Psoas muscle (tissue), 8 donors: ENCODE measurements around the gene RFX8. TPM values are rescaled to one million over a fixed set of nuclear protein-coding genes. Genes with fewer than 3 reads are reported as not detected.
A peak's percentile ranks its signal among the peaks of the same experiment; 100 is the strongest.

Source experiments
- ATAC-seq, 4 donors: fragments of 200-7000 bp; cut with Tn5 transposase; one replicate each; pipeline ENCODE4 v1.9.1; 2020; ENCODE audit warnings: moderate library complexity in 3 of 4, mild to moderate bottlenecking in 2 of 4
- DNase-seq, 2 donors: peaks; one replicate each; pipeline ENCODE4 v3.0.0-alpha.2; 2020
- H3K27ac ChIP-seq: fragments of 200-600 bp; one replicate; pipeline ENCODE4 v1.8.0; 2022
- H3K27me3 ChIP-seq, 3 donors: fragments of 200-600 bp in 1 of 3; one replicate each; pipeline versions ENCODE4 v1.6.1 to v1.8.0; 2013 to 2022; ENCODE audit warnings: low read length in 2 of 3, mild to moderate bottlenecking in 2 of 3, moderate library complexity in 1 of 3; ENCODE audit not compliant: insufficient read depth in 3 of 3
- H3K36me3 ChIP-seq, 2 donors: fragments of 200-600 bp in 1 of 2; one replicate each; pipeline versions ENCODE4 v1.6.1 to v1.8.0; 2013 to 2022; ENCODE audit warnings: low read depth in 1 of 2, mild to moderate bottlenecking in 1 of 2, moderate library complexity in 1 of 2; ENCODE audit not compliant: insufficient read depth in 1 of 2
- H3K4me1 ChIP-seq: fragments of 200-600 bp; one replicate; pipeline ENCODE4 v1.8.0; 2022
- H3K4me3 ChIP-seq: fragments of 200-600 bp; one replicate; pipeline ENCODE4 v1.8.0; 2022; ENCODE audit warnings: mild to moderate bottlenecking
- H3K9me3 ChIP-seq: fragments of 200-600 bp; one replicate; pipeline ENCODE4 v1.8.0; 2022
- WGBS, 3 donors: extraction: QIAGEN DNeasy Blood & Tissue Kit; methylation state at CpG; one replicate each; pipeline versions ENCODE4 v1.1.6 to v1.1.7; 2013; 5-methylcytosine and 5-hydroxymethylcytosine counted together
- intact Hi-C, 2 donors: fragments of 100-400 bp; cut with DNase I; formaldehyde crosslinking; loops; one replicate each; pipeline versions ENCODE4 v1.11.0 to v1.14.2; 2022
- polyA plus RNA-seq, 3 donors: library from polyadenylated mRNA; stranded (reverse); fragments of 200-250 nt; gene quantifications; one replicate each; pipeline ENCODE4 v1.2.3, GENCODE V29; 2013
- total RNA-seq, 4 donors: library from RNA; stranded (reverse); fragmentation: NEBNext Ultra II Directional in 2 of 4; extraction: Animal tissue kit (Norgen Biotek cat#: 25700) in 2 of 4; gene quantifications; one replicate each; pipeline versions ENCODE4 v1.2.1 to v1.2.4, GENCODE V29; 2021 to 2023
- TF ChIP-seq, protein P1 (sequence below): fragments of 200-600 bp; IDR thresholded peaks from one replicate; pipeline ENCODE4 v1.8.0; 2022; ENCODE audit warnings: antibody characterized with exemption
- donor health status: healthy with polysubstance abuse.
- donor health status: DM: no; HTN: no; CAD: no; lungs with moderate emphysema.
- donor health status: Bipolar disorder and iron deficiency.
- donor health status: healthy.
- donor health status: DM: yes; HTN: yes; CAD: no.
- donor health status: DM: no; HTN: no; CAD: no.
- donor health status: DM: no; HTN: no; CAD: no.
- donor health status: DM: yes; HTN: yes; CAD: no.

The RFX8 gene
- total and polyA plus RNA-seq, 7 donors: 0.03 to 0.29 (median 0.12) TPM; not detected in 4

DNA sequence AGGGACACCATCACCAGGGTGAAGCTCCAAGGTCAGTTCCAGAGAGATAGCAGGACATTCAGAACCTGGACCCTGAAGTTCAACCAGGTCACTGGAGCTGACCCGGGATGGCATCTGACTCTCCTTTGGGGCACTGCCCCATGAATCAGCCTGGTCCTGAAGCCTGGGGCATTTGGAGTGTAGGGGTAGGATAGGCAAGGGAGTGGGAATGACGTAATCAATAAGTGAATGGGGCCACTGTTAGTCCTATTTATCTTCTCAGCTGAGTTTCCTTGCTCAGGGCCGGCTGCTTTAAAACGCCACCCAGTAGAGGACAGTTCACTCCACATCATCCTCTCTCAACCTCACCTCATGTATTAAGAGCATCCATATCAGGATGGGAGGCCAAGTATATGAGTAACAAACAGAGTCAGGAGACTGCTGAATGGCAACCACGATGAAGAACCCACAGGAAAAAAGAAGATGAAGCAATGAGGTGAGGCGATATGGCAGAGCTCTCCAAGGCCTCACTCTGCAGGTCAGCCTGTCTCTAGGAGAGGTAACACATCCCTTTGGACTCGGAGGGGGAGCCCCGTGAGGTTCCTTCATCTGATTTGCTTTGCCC lies 1.8 kb upstream of the RFX8 start:
- Histone ChIP-seq H3K4me3 (no peak overlapping the region), H3K9me3 (no peaks in the 10 kb centered on the region), H3K27me3 (peaks cover 0 to 14% (median 3%) of the 10 kb centered on the region in 3 donors), H3K36me3 (no peaks in the 10 kb centered on the region), H3K27ac (no peak overlapping the region), H3K4me1 (peaks cover 4% of the 10 kb centered on the region)
- no peak for ATAC-seq
- TF ChIP-seq, protein P1, sequence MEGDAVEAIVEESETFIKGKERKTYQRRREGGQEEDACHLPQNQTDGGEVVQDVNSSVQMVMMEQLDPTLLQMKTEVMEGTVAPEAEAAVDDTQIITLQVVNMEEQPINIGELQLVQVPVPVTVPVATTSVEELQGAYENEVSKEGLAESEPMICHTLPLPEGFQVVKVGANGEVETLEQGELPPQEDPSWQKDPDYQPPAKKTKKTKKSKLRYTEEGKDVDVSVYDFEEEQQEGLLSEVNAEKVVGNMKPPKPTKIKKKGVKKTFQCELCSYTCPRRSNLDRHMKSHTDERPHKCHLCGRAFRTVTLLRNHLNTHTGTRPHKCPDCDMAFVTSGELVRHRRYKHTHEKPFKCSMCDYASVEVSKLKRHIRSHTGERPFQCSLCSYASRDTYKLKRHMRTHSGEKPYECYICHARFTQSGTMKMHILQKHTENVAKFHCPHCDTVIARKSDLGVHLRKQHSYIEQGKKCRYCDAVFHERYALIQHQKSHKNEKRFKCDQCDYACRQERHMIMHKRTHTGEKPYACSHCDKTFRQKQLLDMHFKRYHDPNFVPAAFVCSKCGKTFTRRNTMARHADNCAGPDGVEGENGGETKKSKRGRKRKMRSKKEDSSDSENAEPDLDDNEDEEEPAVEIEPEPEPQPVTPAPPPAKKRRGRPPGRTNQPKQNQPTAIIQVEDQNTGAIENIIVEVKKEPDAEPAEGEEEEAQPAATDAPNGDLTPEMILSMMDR: no peak
- 95 to 98% (median 96%) methylated on average over 8 of the region's 8 CpGs for WGBS, 3 donors
- intact Hi-C loops: no loop called here
- DNase-seq: no peak

DNA sequence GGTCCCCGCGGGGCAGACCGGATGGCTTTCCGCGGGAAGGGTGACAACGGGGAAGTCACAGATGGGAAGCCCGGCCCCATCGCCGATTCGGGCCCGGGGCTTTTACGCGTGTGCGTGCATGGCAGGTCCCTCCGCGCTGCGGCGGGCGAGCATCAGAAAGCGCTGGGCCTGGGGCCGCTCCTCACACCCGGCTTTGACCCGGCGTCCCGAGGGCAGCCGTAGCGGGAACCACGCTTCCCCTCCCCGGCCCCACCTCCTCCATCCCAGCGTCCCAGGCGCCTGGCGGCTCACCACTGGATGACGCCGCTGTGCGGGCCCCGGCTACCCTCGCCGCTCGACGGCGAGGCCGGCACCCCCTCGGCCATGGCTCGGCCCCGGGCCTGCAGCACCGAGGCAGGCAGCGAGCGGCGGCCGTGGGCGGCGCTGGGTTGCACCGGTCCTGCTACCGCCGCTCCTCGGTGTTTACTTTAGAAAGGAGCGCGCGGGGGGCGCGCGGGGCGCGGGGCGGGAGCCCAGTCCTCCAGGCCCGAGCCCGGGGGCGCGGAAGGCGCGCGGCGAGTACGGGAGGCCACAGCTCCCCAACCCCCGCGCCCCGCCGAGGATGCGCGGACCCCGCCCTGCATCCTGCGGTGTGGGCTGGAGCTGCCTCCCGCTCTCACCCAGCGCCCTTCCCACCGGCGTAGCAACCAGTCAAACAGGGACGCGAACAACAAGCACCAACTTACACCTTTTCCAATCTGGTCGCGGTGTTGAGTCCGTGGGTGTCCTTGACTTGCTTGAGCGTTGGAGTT lies 806 bp downstream of the RFX8 start:
- peaks cover 0 to 14% (median 3%) of the 10 kb centered on the region in 3 donors for H3K27me3 ChIP-seq
- H3K4me3 ChIP-seq: peak overlapping the region; percentile 74
- H3K9me3 ChIP-seq: no peaks in the 10 kb centered on the region
- intact Hi-C loops: no loop called here
- TF ChIP-seq, protein P1: no peak
- peak overlapping the region; percentile 66 for H3K27ac ChIP-seq
- peaks cover 4% of the 10 kb centered on the region for H3K4me1 ChIP-seq
- no peaks in the 10 kb centered on the region for H3K36me3 ChIP-seq
- ATAC-seq (peak; percentile 53 to 73 (median 67)), DNase-seq (peak; percentile 60 to 65)
- 2% methylated on average over 68 to 92 of the region's 92 CpGs for WGBS, 3 donors

DNA sequence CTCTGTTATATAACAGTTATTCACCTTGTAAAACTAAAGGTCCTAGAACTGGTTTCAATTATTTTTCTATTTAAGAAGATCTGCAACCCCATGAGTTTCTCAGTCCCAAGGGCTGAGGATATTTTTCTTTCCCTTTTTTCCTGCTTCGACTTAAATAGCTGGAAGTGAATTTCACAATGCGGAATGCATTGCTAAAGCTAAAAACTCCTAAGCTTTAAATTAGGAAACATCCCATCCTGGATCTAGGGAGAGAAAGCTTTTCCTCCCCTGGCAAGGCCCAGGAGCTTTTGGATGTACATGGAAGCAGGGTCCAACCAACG lies 1.4 kb downstream of the RFX8 start:
- no peaks in the 10 kb centered on the region for H3K9me3 ChIP-seq
- TF ChIP-seq, protein P1: no peak
- H3K4me3 ChIP-seq: peak overlapping the region; percentile 74
- peaks cover 4% of the 10 kb centered on the region for H3K4me1 ChIP-seq
- WGBS, 3 donors: 36 to 41% (median 39%) methylated on average over 3 of the region's 3 CpGs
- H3K27me3 ChIP-seq: peaks cover 0 to 14% (median 3%) of the 10 kb centered on the region in 3 donors
- intact Hi-C loops: no loop called here
- no peaks in the 10 kb centered on the region for H3K36me3 ChIP-seq
- no peak for ATAC-seq
- H3K27ac ChIP-seq: peak overlapping the region; percentile 66
- DNase-seq: no peak

DNA sequence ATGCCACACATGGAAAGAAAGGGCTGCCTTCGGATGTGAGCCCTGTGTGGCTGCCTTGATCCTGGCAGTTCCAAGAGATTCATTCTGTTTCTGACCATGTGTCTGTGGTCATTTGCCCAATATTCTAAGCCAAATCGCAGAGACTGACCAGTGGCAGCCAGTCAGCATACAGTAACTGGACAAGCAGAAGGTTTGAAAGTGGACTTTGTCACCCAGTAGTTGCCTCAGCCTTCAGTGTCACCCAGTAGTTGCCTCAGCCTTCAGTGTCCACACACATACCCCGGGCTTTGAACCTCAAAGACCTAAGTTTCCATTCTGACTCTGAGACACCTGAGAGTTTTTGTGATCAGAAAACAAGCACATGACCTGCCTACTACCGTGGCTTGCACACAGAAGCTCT lies 5.0 kb downstream of the RFX8 start:
- TF ChIP-seq, protein P1: no peak
- H3K27me3 ChIP-seq: peaks cover 0 to 14% (median 3%) of the 10 kb centered on the region in 3 donors
- no peak overlapping the region for H3K4me3 ChIP-seq
- peaks cover 4% of the 10 kb centered on the region for H3K4me1 ChIP-seq
- ATAC-seq (no peak), DNase-seq (no peak)
- H3K9me3 ChIP-seq: no peaks in the 10 kb centered on the region
- H3K36me3 ChIP-seq: no peaks in the 10 kb centered on the region
- intact Hi-C loops: no loop called here
- WGBS, 3 donors: 76 to 85% (median 82%) methylated on average over 4 of the region's 4 CpGs
- H3K27ac ChIP-seq: no peak overlapping the region
